Smooth muscle cell (in vitro differentiated cells): Measurements from ENCODE around the gene POMGNT2. TPM values are rescaled to one million over a fixed set of nuclear protein-coding genes. Genes with fewer than 3 reads are reported as not detected.
"Not testable (repeated sequence)": the region's sequence is repeated elsewhere in the genome, so short reads cannot be mapped to it uniquely, and the experiment has no call there.

Source experiments
- DNase-seq: peaks from one replicate; lab custom pipeline; 2025; ENCODE audit not compliant: unreplicated experiment; lab: John Stamatoyannopoulos, UW
- H2AFZ ChIP-seq: fragments of 200-600 bp; sonication (generic); 2 replicates; pipeline ENCODE4 v1.6.0; 2016; ENCODE audit warnings: antibody characterized with exemption, low read depth, mild to moderate bottlenecking
- H3F3A ChIP-seq: fragments of 200-600 bp; sonication (generic); 2 replicates; pipeline ENCODE4 v1.6.0; 2017; ENCODE audit warnings: antibody characterized with exemption, low read depth
- H3K27ac ChIP-seq: fragments of 200-600 bp; sonication (generic); 2 replicates; pipeline ENCODE4 v1.5.1; 2016; ENCODE audit warnings: low read depth, mild to moderate bottlenecking
- H3K27me3 ChIP-seq: fragments of 200-600 bp; sonication (generic); 2 replicates; pipeline ENCODE4 v1.6.1; 2016; ENCODE audit warnings: low read depth, mild to moderate bottlenecking
- H3K36me3 ChIP-seq: fragments of 200-600 bp; sonication (generic); 2 replicates; pipeline ENCODE4 v1.5.1; 2016; ENCODE audit warnings: low read depth
- H3K4me1 ChIP-seq: fragments of 200-600 bp; sonication (generic); 2 replicates; pipeline ENCODE4 v1.5.1; 2016; ENCODE audit warnings: low read depth
- H3K4me2 ChIP-seq: fragments of 200-600 bp; sonication (generic); 2 replicates; pipeline ENCODE4 v1.6.0; 2016; ENCODE audit warnings: mild to moderate bottlenecking
- H3K4me3 ChIP-seq: fragments of 200-600 bp; sonication (generic); 2 replicates; pipeline ENCODE4 v1.5.1; 2016; ENCODE audit warnings: mild to moderate bottlenecking
- H3K79me2 ChIP-seq: fragments of 200-600 bp; sonication (generic); 2 replicates; pipeline ENCODE4 v1.6.0; 2016; ENCODE audit warnings: low read depth, mild to moderate bottlenecking
- H3K9ac ChIP-seq: fragments of 200-600 bp; sonication (generic); 2 replicates; pipeline ENCODE4 v1.6.0; 2016; ENCODE audit warnings: low read depth
- H3K9me3 ChIP-seq: fragments of 200-600 bp; sonication (generic); replicated peaks from 2 replicates; pipeline ENCODE4 v1.5.1; 2016; ENCODE audit warnings: low read depth
- H4K20me1 ChIP-seq: fragments of 200-600 bp; sonication (generic); 2 replicates; pipeline ENCODE4 v1.6.0; 2016; ENCODE audit warnings: low read depth
- CTCF ChIP-seq: fragments of 200-600 bp; sonication (generic); IDR thresholded peaks from 2 replicates; pipeline ENCODE4 v1.5.1; 2017; ENCODE audit warnings: borderline replicate concordance, mild to moderate bottlenecking, antibody characterized with exemption; ENCODE audit not compliant: insufficient read depth, poor library complexity, severe bottlenecking
- WGBS: methylation state at CpG from one replicate; pipeline ENCODE4 v1.1.7; 2016; ENCODE audit warnings: low lambda C conversion rate; 5-methylcytosine and 5-hydroxymethylcytosine counted together
- polyA plus RNA-seq: library from polyadenylated mRNA; unstranded; fragments of >200 nt; fragmentation: Nextera tagmentation; extraction: Ambion mirVana; gene quantifications from 2 replicates; pipeline ENCODE4 v1.2.1, GENCODE V29; 2016
- total RNA-seq: library from RNA; depleted of rRNA; stranded (reverse); fragments of >200 nt; gene quantifications from 2 replicates; pipeline ENCODE4 v1.2.3, GENCODE V29; 2014

POMGNT2 gene
- total and polyA plus RNA-seq, 2 experiments from 2014 or later, result 9.3 to 14.1 TPM

- Histone ChIP-seq H3K4me3 (no peak overlapping the region), H2AFZ (no peak overlapping the region)
- TF ChIP-seq CTCF, result no peak
These were observed 32.6 kb downstream of the POMGNT2 start for GRCh38 chr3:43073116-43073835.

GRCh38 chr3:43072361-43072760, 33.5 kb downstream of the POMGNT2 start:
- DNase-seq, result no peak
- H4K20me1 ChIP-seq, result no peaks in the 10 kb centered on the region
- no peak overlapping the region for H3K27ac ChIP-seq
- H3K79me2 ChIP-seq, result no peaks in the 10 kb centered on the region
- H3K27me3 ChIP-seq, result no peaks in the 10 kb centered on the region
- no peak overlapping the region for H3K9ac ChIP-seq
- no peaks in the 10 kb centered on the region for H3K9me3 ChIP-seq
- no peaks in the 10 kb centered on the region for H3K36me3 ChIP-seq
- H3K4me2 ChIP-seq, result no peak overlapping the region
- no peak for TF ChIP-seq CTCF
- WGBS, result 74% methylated on average over 4 of the region's 4 CpGs
- no peaks in the 10 kb centered on the region for H3K4me1 ChIP-seq
- no peaks in the 10 kb centered on the region for H3F3A ChIP-seq
- H3K4me3 ChIP-seq, result no peak overlapping the region
- no peak overlapping the region for H2AFZ ChIP-seq

More at GRCh38 chr3:43073116-43073835, 32.6 kb downstream of the POMGNT2 start:
- WGBS, result 88% methylated on average over 7 of the region's 7 CpGs
- no peaks in the 10 kb centered on the region for H3F3A ChIP-seq
- no peak for DNase-seq
- H4K20me1 ChIP-seq, result no peaks in the 10 kb centered on the region
- no peaks in the 10 kb centered on the region for H3K9me3 ChIP-seq
- H3K9ac ChIP-seq, result no peak overlapping the region
- no peaks in the 10 kb centered on the region for H3K79me2 ChIP-seq
- H3K36me3 ChIP-seq, result no peaks in the 10 kb centered on the region
- H3K4me1 ChIP-seq, result no peaks in the 10 kb centered on the region
- H3K27ac ChIP-seq, result no peak overlapping the region
- no peaks in the 10 kb centered on the region for H3K27me3 ChIP-seq
- H3K4me2 ChIP-seq, result no peak overlapping the region

GRCh38 chr3:43071313-43071893, 34.5 kb downstream of the POMGNT2 start:
- H3K9me3 ChIP-seq, result no peaks in the 10 kb centered on the region
- H3F3A ChIP-seq, result no peaks in the 10 kb centered on the region
- no peaks in the 10 kb centered on the region for H3K79me2 ChIP-seq
- no peak overlapping the region for H3K27ac ChIP-seq
- no peak overlapping the region for H2AFZ ChIP-seq
- no peaks in the 10 kb centered on the region for H3K4me1 ChIP-seq
- no peak overlapping the region for H3K4me3 ChIP-seq
- no peak overlapping the region for H3K9ac ChIP-seq
- peak; percentile 25 for TF ChIP-seq CTCF
- no peaks in the 10 kb centered on the region for H3K27me3 ChIP-seq
- no peaks in the 10 kb centered on the region for H3K36me3 ChIP-seq
- no peak overlapping the region for H3K4me2 ChIP-seq
- no peak for DNase-seq
- no peaks in the 10 kb centered on the region for H4K20me1 ChIP-seq
- WGBS, result 63% methylated on average over 7 of the region's 7 CpGs

- H2AFZ ChIP-seq, H3K4me3 ChIP-seq, H3K4me1 ChIP-seq, DNase-seq, H3K27me3 ChIP-seq, H3K36me3 ChIP-seq, H3K4me2 ChIP-seq, H4K20me1 ChIP-seq, H3K9ac ChIP-seq, H3K27ac ChIP-seq, H3K9me3 ChIP-seq, H3K79me2 ChIP-seq, H3F3A ChIP-seq: not testable (repeated sequence)
- WGBS, result 87% methylated on average over 4 of the region's 5 CpGs
These were observed 35.2 kb downstream of the POMGNT2 start for GRCh38 chr3:43070670-43071069.
